Fibroblast of pulmonary artery (primary cell): Measurements from ENCODE around the gene CIAO3.

Source experiments
- DNase-seq: peaks from one replicate; pipeline ENCODE4 v3.0.0-alpha.2; 2010; ENCODE audit warnings: low read depth
- H3K4me3 ChIP-seq: replicated peaks from 2 replicates; pipeline ENCODE4 v1.5.1; 2011; ENCODE audit warnings: low read depth, mild to moderate bottlenecking, control low read depth, low read length, moderate library complexity
- CTCF ChIP-seq: IDR thresholded peaks from 2 replicates; pipeline ENCODE4 v1.5.1; 2011; ENCODE audit warnings: mild to moderate bottlenecking, control low read depth, low read length, inconsistent platforms; ENCODE audit errors: missing control alignments

Gene CIAO3

GRCh38 chr16:785563-786535 is 45.1 kb upstream of the CIAO3 start:
- peak; percentile 59 for DNase-seq
- H3K4me3 ChIP-seq: no peak overlapping the region
- TF ChIP-seq CTCF: peak; percentile 60

DNA sequence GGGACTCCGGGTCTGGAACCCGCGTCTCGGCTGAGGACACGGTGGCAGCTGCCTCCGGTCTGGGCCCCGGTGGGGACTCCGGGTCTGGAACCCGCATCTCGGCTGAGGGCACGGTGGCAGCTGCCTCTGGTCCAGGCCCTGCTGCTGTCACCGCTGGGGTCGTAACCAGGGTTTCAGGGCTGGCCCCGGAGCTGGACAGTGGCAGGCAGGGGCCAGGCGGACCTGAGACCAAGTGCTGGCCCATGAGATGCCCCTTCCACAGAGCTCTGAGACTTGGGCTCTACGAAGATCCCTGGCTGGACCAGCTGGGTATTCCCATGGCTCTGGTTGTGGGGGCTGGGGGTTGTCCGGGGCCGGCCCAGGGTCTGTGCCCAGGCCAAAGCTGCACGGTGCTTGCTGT is 43.6 kb upstream of the CIAO3 start:
- H3K4me3 ChIP-seq: no peak overlapping the region
- TF ChIP-seq CTCF: no peak
- DNase-seq: no peak

DNA sequence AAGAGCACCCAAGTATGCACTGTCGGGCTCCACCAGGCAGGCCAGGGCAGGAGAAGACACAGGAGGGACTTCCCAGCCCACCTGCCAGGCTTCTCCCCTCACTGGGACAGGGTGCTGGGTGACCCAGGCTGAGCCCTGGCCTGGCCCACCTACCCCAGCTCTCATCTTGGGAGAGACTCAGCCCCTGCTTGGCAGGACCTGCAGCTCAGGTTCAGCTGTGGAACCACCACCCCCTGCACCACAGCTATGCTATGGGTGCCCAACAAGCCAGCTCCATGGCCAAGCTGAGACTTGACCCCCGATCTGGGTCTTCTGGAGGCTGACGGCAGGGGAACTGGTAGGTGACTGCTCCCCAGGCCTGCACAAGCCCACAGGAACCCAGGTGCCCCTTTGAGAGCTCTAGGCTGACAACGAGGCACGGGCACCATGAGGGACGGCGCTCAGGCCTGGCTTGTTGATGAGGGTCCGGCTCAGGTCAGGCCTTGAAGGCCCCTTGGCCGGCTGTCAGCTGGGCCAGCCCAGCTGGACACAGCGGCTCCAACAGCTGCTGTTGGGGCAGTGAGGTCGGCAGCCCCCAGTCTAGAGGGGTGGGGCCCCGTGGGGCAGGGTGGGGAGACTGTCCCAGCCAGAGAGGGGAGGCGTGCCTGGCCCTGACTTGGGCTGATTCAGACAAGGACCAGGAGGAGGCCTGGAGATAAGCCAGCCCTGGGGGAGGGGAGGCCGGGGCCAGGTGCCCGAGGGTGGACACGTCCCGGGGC is 42.8 kb upstream of the CIAO3 start:
- no peak for DNase-seq
- TF ChIP-seq CTCF: no peak
- H3K4me3 ChIP-seq: no peak overlapping the region

- no peak for TF ChIP-seq CTCF
- no peak overlapping the region for H3K4me3 ChIP-seq
- no peak for DNase-seq
These were observed 42.1 kb upstream of the CIAO3 start for GRCh38 chr16:782766-783403.

GRCh38 chr16:782258-782657 is 41.5 kb upstream of the CIAO3 start:
- no peak overlapping the region for H3K4me3 ChIP-seq
- TF ChIP-seq CTCF: no peak

GRCh38 chr16:781346-782010 is 40.7 kb upstream of the CIAO3 start:
- DNase-seq: no peak
- no peak overlapping the region for H3K4me3 ChIP-seq
- TF ChIP-seq CTCF: no peak

More at GRCh38 chr16:782258-782657, 41.5 kb upstream of the CIAO3 start:
- DNase-seq: no peak
